Measurements from ENCODE around the gene EEF1E1.

EEF1E1 gene

GRCh38 chr6:8061736-8062135 is 40.6 kb downstream of the EEF1E1 start:
- Histone ChIP-seq H3K4me2 (ENCODE audit: insufficient read depth, low read length) (no peak overlapping the region), H2AFZ (ENCODE audit: low read depth, low read length) (no peak overlapping the region), H3K4me1 (ENCODE audit: insufficient read depth, low read length) (peaks cover 20% of the 10 kb centered on the region), H4K20me1 (ENCODE audit: insufficient read depth, low read length) (0 out of 2 replicates have a peak, but pooled peaks cover 3% of the 10 kb centered on the region), H3K4me3 (ENCODE audit: low read depth in 1 of 2, low read length in 2 of 2) (no peak overlapping the region), H3K9me3 (ENCODE audit: insufficient read depth, low read length, severe bottlenecking) (no peaks in the 10 kb centered on the region), H3K27me3 (ENCODE audit: insufficient read depth, low read length, poor library complexity) (no peaks in the 10 kb centered on the region), H3K9ac (ENCODE audit: low read depth, low read length) (no peak overlapping the region), H3K27ac (ENCODE audit: low read length) (no peak overlapping the region), H3K79me2 (ENCODE audit: insufficient read depth, low read length) (peaks cover 38% of the 10 kb centered on the region), H3K36me3 (ENCODE audit: insufficient read depth, low read length) (peaks cover 43% of the 10 kb centered on the region)
- DNase-seq (no peak), ATAC-seq (ENCODE audit: insufficient read depth, low read depth) (no peak)
- no peak for TF ChIP-seq EZH2 (IDR thresholded peaks at IDR 0.05; ENCODE audit: borderline replicate concordance, low read depth, low read length, severe bottlenecking)
- no peak for TF ChIP-seq CTCF (IDR thresholded peaks at IDR 0.05; ENCODE audit: borderline replicate concordance, extremely low read depth, low read length, poor library complexity, severe bottlenecking)

GRCh38 chr6:8060346-8060745 is 42.0 kb downstream of the EEF1E1 start:
- Histone ChIP-seq H3K9me3 (ENCODE audit: insufficient read depth, low read length, severe bottlenecking) (no peaks in the 10 kb centered on the region), H3K9ac (ENCODE audit: low read depth, low read length) (no peak overlapping the region), H3K4me3 (ENCODE audit: low read depth in 1 of 2, low read length in 2 of 2) (no peak overlapping the region), H3K4me1 (ENCODE audit: insufficient read depth, low read length) (peaks cover 20% of the 10 kb centered on the region), H4K20me1 (ENCODE audit: insufficient read depth, low read length) (0 out of 2 replicates have a peak, but pooled peaks cover 3% of the 10 kb centered on the region), H2AFZ (ENCODE audit: low read depth, low read length) (no peak overlapping the region), H3K4me2 (ENCODE audit: insufficient read depth, low read length) (no peak overlapping the region), H3K36me3 (ENCODE audit: insufficient read depth, low read length) (peaks cover 54% of the 10 kb centered on the region), H3K27me3 (ENCODE audit: insufficient read depth, low read length, poor library complexity) (no peaks in the 10 kb centered on the region), H3K79me2 (ENCODE audit: insufficient read depth, low read length) (peaks cover 38% of the 10 kb centered on the region), H3K27ac (ENCODE audit: low read length) (no peak overlapping the region)
- TF ChIP-seq CTCF (IDR thresholded peaks at IDR 0.05; ENCODE audit: borderline replicate concordance, extremely low read depth, low read length, poor library complexity, severe bottlenecking) (no peak), EZH2 (IDR thresholded peaks at IDR 0.05; ENCODE audit: borderline replicate concordance, low read depth, low read length, severe bottlenecking) (no peak)
- ATAC-seq (ENCODE audit: insufficient read depth, low read depth) (no peak), DNase-seq (no peak)

GRCh38 chr6:8059129-8059528 is 43.2 kb downstream of the EEF1E1 start:
- no peak overlapping the region for H2AFZ ChIP-seq (ENCODE audit: low read depth, low read length)
- no peak overlapping the region for H3K9ac ChIP-seq (ENCODE audit: low read depth, low read length)
- H3K4me2 ChIP-seq (ENCODE audit: insufficient read depth, low read length), result no peak overlapping the region
- TF ChIP-seq EZH2 (IDR thresholded peaks at IDR 0.05; ENCODE audit: borderline replicate concordance, low read depth, low read length, severe bottlenecking) (no peak), CTCF (IDR thresholded peaks at IDR 0.05; ENCODE audit: borderline replicate concordance, extremely low read depth, low read length, poor library complexity, severe bottlenecking) (peak; percentile 37)
- H4K20me1 ChIP-seq (ENCODE audit: insufficient read depth, low read length), result 0 out of 2 replicates have a peak, but pooled peaks cover 3% of the 10 kb centered on the region
- DNase-seq (no peak), ATAC-seq (ENCODE audit: insufficient read depth, low read depth) (no peak)
- no peak overlapping the region for H3K4me3 ChIP-seq (ENCODE audit: low read depth in 1 of 2, low read length in 2 of 2)
- H3K36me3 ChIP-seq (ENCODE audit: insufficient read depth, low read length), result peaks cover 61% of the 10 kb centered on the region
- peaks cover 34% of the 10 kb centered on the region for H3K79me2 ChIP-seq (ENCODE audit: insufficient read depth, low read length)
- H3K27ac ChIP-seq (ENCODE audit: low read length), result no peak overlapping the region
- peaks cover 11% of the 10 kb centered on the region; the same call in 1 of the 2 replicates for H3K4me1 ChIP-seq (ENCODE audit: insufficient read depth, low read length)
- H3K9me3 ChIP-seq (ENCODE audit: insufficient read depth, low read length, severe bottlenecking), result no peaks in the 10 kb centered on the region
- H3K27me3 ChIP-seq (ENCODE audit: insufficient read depth, low read length, poor library complexity), result no peaks in the 10 kb centered on the region
